A549 (cell line): Measurements from ENCODE around the gene PIP4K2A. TPM values are rescaled to one million over a fixed set of nuclear protein-coding genes. Genes with fewer than 3 reads are reported as not detected.

ENCODE experiments used
- ATAC-seq, 2 experiments: fragments of 200-7000 bp in 1 of 2; fragments of >200 bp in 1 of 2; cut with Nextera tagmentation in 1 of 2; cut with Tn5 transposase in 1 of 2; 3 replicates each; pipeline versions ENCODE4 v1.8.0 to v1.9.1; 2018 to 2020; ENCODE audit warnings: mild to moderate bottlenecking in 1 of 2, moderate library complexity in 1 of 2
- CTCF ChIA-PET: fragments of 300-600 bp; sonication (Branson Sonifier 250); formaldehyde crosslinking; extraction: SDS; loops from one replicate; lab custom pipeline; 2021; ENCODE audit warnings: antibody characterized with exemption, inconsistent platforms; lab: Yijun Ruan, JAX
- POLR2A ChIA-PET: fragments of 350-600 bp; formaldehyde crosslinking; extraction: SDS; loops from one replicate; lab custom pipeline; 2021; ENCODE audit warnings: antibody characterized with exemption, inconsistent platforms; lab: Yijun Ruan, JAX
- DNase-seq, 2 experiments: peaks; one replicate each; pipeline versions ENCODE4 v3.0.0 to v3.0.0-alpha.2; 2011 to 2016; ENCODE audit warnings: low read depth in 1 of 2, low spot score in 1 of 2
- FAIRE-seq: peaks from 2 replicates; lab custom pipeline; 2011; peaks lifted over from hg19 to GRCh38; lab: Jason Lieb, UNC
- H3K27ac ChIP-seq, 2 experiments: fragments of >200 bp; sonication (Bioruptor Twin); formaldehyde crosslinking; 3 replicates each; pipeline ENCODE4 v1.5.1; 2016 to 2017
- H3K4me1 ChIP-seq: fragments of >200 bp; sonication (Bioruptor Twin); formaldehyde crosslinking; 3 replicates; pipeline ENCODE4 v1.6.1; 2016
- H3K4me2 ChIP-seq: fragments of >200 bp; sonication (Bioruptor Twin); formaldehyde crosslinking; 3 replicates; pipeline ENCODE4 v1.6.1; 2016
- H3K4me3 ChIP-seq: fragments of >200 bp; sonication (Bioruptor Twin); formaldehyde crosslinking; 3 replicates; pipeline ENCODE4 v1.5.1; 2016
- H3K9me3 ChIP-seq: fragments of >200 bp; sonication (Bioruptor Twin); formaldehyde crosslinking; 3 replicates; pipeline ENCODE4 v1.6.1; 2016
- CBX2 ChIP-seq: fragments of 200-600 bp; sonication (generic); IDR thresholded peaks from 2 replicates; pipeline ENCODE4 v1.6.1; 2016; ENCODE audit warnings: low read depth, mild to moderate bottlenecking, borderline replicate concordance
- CBX8 ChIP-seq: fragments of 200-600 bp; sonication (generic); IDR thresholded peaks from 2 replicates; pipeline ENCODE4 v1.6.1; 2016
- CTCF ChIP-seq: fragments of >200 bp; sonication (Bioruptor Twin); formaldehyde crosslinking; IDR thresholded peaks from 3 replicates; pipeline ENCODE4 v1.5.1; 2016
- E2F6 ChIP-seq: IDR thresholded peaks from 2 replicates; pipeline ENCODE4 v1.6.1; 2012; ENCODE audit warnings: low read depth, borderline replicate concordance
- ELK1 ChIP-seq: fragments of 150-350 bp; IDR thresholded peaks from 2 replicates; pipeline ENCODE4 v1.6.1; 2014; ENCODE audit warnings: low read depth, mild to moderate bottlenecking, low read length
- EP300 ChIP-seq, 2 experiments: fragments of >200 bp; sonication (Bioruptor Twin); formaldehyde crosslinking; IDR thresholded peaks; 2 replicates in 1 of 2; 3 replicates in 1 of 2; pipeline ENCODE4 v1.6.1; 2016 to 2017
- ESRRA ChIP-seq: fragments of 150-350 bp; IDR thresholded peaks from 2 replicates; pipeline ENCODE4 v1.6.1; 2014; ENCODE audit warnings: mild to moderate bottlenecking, low read length, borderline replicate concordance
- FOSB ChIP-seq: fragments of 250-450 bp; sonication (Bioruptor Pico); IDR thresholded peaks from 2 replicates; pipeline ENCODE4 v1.5.0; 2020; ENCODE audit warnings: mild to moderate bottlenecking, moderate library complexity
- HDAC2 ChIP-seq: fragments of 200-600 bp; sonication (generic); IDR thresholded peaks from 2 replicates; pipeline ENCODE4 v1.6.1; 2016
- HEYL ChIP-seq: fragments of 250-450 bp; sonication (Bioruptor Pico); IDR thresholded peaks from 2 replicates; pipeline ENCODE4 v1.8.0; 2021; ENCODE audit warnings: mild to moderate bottlenecking, moderate library complexity
- HOXA7 ChIP-seq: fragments of 250-450 bp; sonication (Bioruptor Pico); IDR thresholded peaks from 2 replicates; pipeline ENCODE4 v1.5.0; 2020; ENCODE audit warnings: mild to moderate bottlenecking, moderate library complexity
- HOXB13 ChIP-seq: fragments of 250-450 bp; sonication (Bioruptor Pico); IDR thresholded peaks from 2 replicates; pipeline ENCODE4 v1.5.0; 2020; ENCODE audit warnings: low read depth, mild to moderate bottlenecking, moderate library complexity
- HOXB5 ChIP-seq: fragments of 250-450 bp; sonication (Bioruptor Pico); IDR thresholded peaks from 2 replicates; pipeline ENCODE4 v1.5.0; 2020; ENCODE audit warnings: mild to moderate bottlenecking, moderate library complexity
- JUNB ChIP-seq: fragments of >200 bp; sonication (Bioruptor Twin); formaldehyde crosslinking; IDR thresholded peaks from 2 replicates; pipeline ENCODE4 v1.6.1; 2016
- KDM1A ChIP-seq: fragments of 200-600 bp; sonication (generic); IDR thresholded peaks from 2 replicates; pipeline ENCODE4 v1.6.1; 2016; ENCODE audit warnings: low read depth, mild to moderate bottlenecking
- KDM5A ChIP-seq: fragments of 200-600 bp; sonication (generic); IDR thresholded peaks from 2 replicates; pipeline ENCODE4 v1.6.1; 2016; ENCODE audit warnings: antibody characterized with exemption, mild to moderate bottlenecking
- MAFK ChIP-seq: fragments of 450-650 bp; IDR thresholded peaks from 2 replicates; pipeline ENCODE4 v1.6.1; 2014; ENCODE audit not compliant: partially characterized antibody
- MYC ChIP-seq: IDR thresholded peaks from 2 replicates; pipeline ENCODE4 v1.6.1; 2012; ENCODE audit warnings: mild to moderate bottlenecking, inconsistent platforms, low read length, improper control_type of control experiment, borderline replicate concordance
- NFE2L2 ChIP-seq: fragments of 150-350 bp; conservative IDR thresholded peaks from 2 replicates; pipeline ENCODE4 v1.6.1; 2014; ENCODE audit warnings: low read length
- NPAS2 ChIP-seq: fragments of 250-450 bp; sonication (Bioruptor Pico); IDR thresholded peaks from 2 replicates; pipeline ENCODE4 v1.8.0; 2022; ENCODE audit warnings: mild to moderate bottlenecking, moderate library complexity, borderline replicate concordance
- NR3C1 ChIP-seq: fragments of >200 bp; sonication (Bioruptor Twin); formaldehyde crosslinking; IDR thresholded peaks from 3 replicates; pipeline ENCODE4 v1.6.1; 2017
- RAD21 ChIP-seq, 2 experiments: fragments of >200 bp in 1 of 2; sonication (Bioruptor Twin) in 1 of 2; formaldehyde crosslinking in 1 of 2; IDR thresholded peaks in 1 of 2; conservative IDR thresholded peaks in 1 of 2; 2 replicates in 1 of 2; 3 replicates in 1 of 2; pipeline ENCODE4 v1.6.1; 2012 to 2018; ENCODE audit warnings: inconsistent platforms in 1 of 2
- REST ChIP-seq: fragments of 200-600 bp; sonication (generic); IDR thresholded peaks from 2 replicates; pipeline ENCODE4 v1.6.1; 2016; ENCODE audit warnings: antibody characterized with exemption, mild to moderate bottlenecking, moderate library complexity
- RFX5 ChIP-seq: fragments of 450-650 bp; IDR thresholded peaks from 2 replicates; pipeline ENCODE4 v1.7.1; 2014; ENCODE audit warnings: antibody characterized with exemption, mild to moderate bottlenecking, moderate library complexity
- SREBF2 ChIP-seq: fragments of 450-650 bp; IDR thresholded peaks from 2 replicates; pipeline ENCODE4 v1.6.1; 2014; ENCODE audit warnings: mild to moderate bottlenecking, moderate library complexity
- TFCP2L1 ChIP-seq: fragments of 250-450 bp; sonication (Bioruptor Pico); IDR thresholded peaks from 2 replicates; pipeline ENCODE4 v1.5.0; 2021; ENCODE audit warnings: mild to moderate bottlenecking
- TP53 ChIP-seq: fragments of 250-450 bp; sonication (Bioruptor Pico); IDR thresholded peaks from 2 replicates; pipeline ENCODE4 v1.5.0; 2021; ENCODE audit warnings: mild to moderate bottlenecking, moderate library complexity
- ZNF302 ChIP-seq: fragments of 250-450 bp; sonication (Bioruptor Pico); IDR thresholded peaks from 2 replicates; pipeline ENCODE4 v1.9.0; 2021; ENCODE audit warnings: inconsistent platforms, mild to moderate bottlenecking, moderate library complexity
- ZSCAN20 ChIP-seq: fragments of 250-450 bp; sonication (Bioruptor Pico); IDR thresholded peaks from 2 replicates; pipeline ENCODE4 v1.8.0; 2022; ENCODE audit warnings: mild to moderate bottlenecking, moderate library complexity
- WGBS: methylation state at CpG from one replicate; pipeline ENCODE4 v1.1.6; 2017; ENCODE audit errors: missing lambda C conversion rate; 5-methylcytosine and 5-hydroxymethylcytosine counted together
- polyA plus RNA-seq, 4 experiments: library from polyadenylated mRNA; depleted of rRNA in 3 of 4; stranded (reverse); fragments of >200 nt; fragmentation: RNase III in 1 of 4; extraction: RNeasy Plus Mini Kit Qiagen cat#74134 plus additional on column Dnase treatment in 1 of 4; gene quantifications; 2 replicates in 3 of 4; 3 replicates in 1 of 4; pipeline ENCODE4 v1.2.3, GENCODE V29; 2011 to 2017

Gene PIP4K2A
- polyA plus RNA-seq, 2 of the 4 experiments (the other 2 are of a cell fraction): 23.1 to 24.0 TPM

- Histone ChIP-seq H3K4me1 (peaks cover 53% of the 10 kb centered on the region), H3K9me3 (no peaks in the 10 kb centered on the region), H3K4me2 (no peak overlapping the region), H3K4me3 (no peak overlapping the region), H3K27ac (no peak overlapping the region)
- WGBS: 88% methylated on average over 5 of the region's 5 CpGs
- FAIRE-seq (no peak), ATAC-seq (no peak), DNase-seq (no peak)
- ChIA-PET POLR2A (no interaction called here), CTCF (interaction anchor here (1.2 kb wide), 1 partner anchor 11 kb away, joined by 3 read pairs; no protein-coding TSS in a partner anchor)
- TF ChIP-seq TP53 (CRISPR knock-in tag) (no peak), HOXB5 (CRISPR knock-in tag) (no peak), ZSCAN20 (CRISPR knock-in tag) (no peak), NR3C1 (no peak), ZNF302 (CRISPR knock-in tag) (no peak), CTCF (no peak), E2F6 (no peak), JUNB (no peak), NPAS2 (CRISPR knock-in tag) (no peak), KDM1A (no peak), KDM5A (no peak), MYC (no peak), HOXA7 (CRISPR knock-in tag) (no peak), REST (no peak), ESRRA (no peak), HOXB13 (CRISPR knock-in tag) (no peak), NFE2L2 (no peak), EP300 (IDR thresholded peaks at IDR 0.05) (no peak), ELK1 (no peak), RFX5 (no peak)
These were observed 86.1 kb downstream of the PIP4K2A start for GRCh38 chr10:22628309-22628708.

- WGBS: 82% methylated on average over 2 of the region's 2 CpGs
- TF ChIP-seq CTCF: no peak
- no peak for TF ChIP-seq ELK1
- no peak for TF ChIP-seq HEYL (CRISPR knock-in tag)
- TF ChIP-seq FOSB (CRISPR knock-in tag): no peak
- TF ChIP-seq TFCP2L1 (CRISPR knock-in tag): no peak
- TF ChIP-seq CBX8: no peak
- no peak for TF ChIP-seq HDAC2
- no peak for TF ChIP-seq HOXB13 (CRISPR knock-in tag)
- no peak for TF ChIP-seq SREBF2
- no peak for TF ChIP-seq RAD21 (conservative IDR thresholded peaks at IDR 0.05 in 1 of 2, IDR thresholded peaks at IDR 0.05 in 1 of 2)
- no peak for TF ChIP-seq MAFK
- TF ChIP-seq KDM1A: no peak
- no peak for TF ChIP-seq EP300 (IDR thresholded peaks at IDR 0.05)
- TF ChIP-seq CBX2: no peak
These were observed 87.6 kb downstream of the PIP4K2A start for GRCh38 chr10:22626784-22627183.

More at GRCh38 chr10:22626784-22627183, 87.6 kb downstream of the PIP4K2A start:
- ChIA-PET POLR2A (no interaction called here), CTCF (interaction anchor here (0.6 to 1.4 kb wide), 4 partner anchors 64 to 1007 kb away, joined by 3 to 5 read pairs (median 3); no protein-coding TSS in a partner anchor)
- H3K4me2 ChIP-seq: no peak overlapping the region
- H3K4me1 ChIP-seq: peaks cover 66% of the 10 kb centered on the region
- ATAC-seq: no peak
- no peaks in the 10 kb centered on the region for H3K9me3 ChIP-seq
- no peak overlapping the region for H3K27ac ChIP-seq
- H3K4me3 ChIP-seq: no peak overlapping the region
- FAIRE-seq: no peak
- DNase-seq: no peak
